GM12891 (cell line): ENCODE measurements around the gene ELMO1.

ENCODE experiments used
- POLR2A ChIP-seq: IDR thresholded peaks from 2 replicates; pipeline ENCODE4 v1.6.1; 2011; ENCODE audit warnings: low read depth, low read length, control low read depth
- POLR2AphosphoS5 ChIP-seq: IDR thresholded peaks from 2 replicates; pipeline ENCODE4 v1.6.1; 2011; ENCODE audit warnings: low read depth, low read length, control low read depth
- TAF1 ChIP-seq: IDR thresholded peaks from 2 replicates; pipeline ENCODE4 v1.6.1; 2011; ENCODE audit warnings: low read depth, low read length, control low read depth

- TF ChIP-seq POLR2AphosphoS5 (no peak), POLR2A (no peak), TAF1 (no peak)
Observed at GRCh38 chr7:37069336-37069735, 379.3 kb downstream of the ELMO1 start.
